H1 (cell line): ENCODE data around the gene MGAT5. TPM values are rescaled to one million over a fixed set of nuclear protein-coding genes. Genes with fewer than 3 reads are reported as not detected.

Experiments
- CHD7 ChIP-seq: fragments of 300-600 bp; sonication (generic); IDR thresholded peaks from 2 replicates; pipeline ENCODE4 v1.7.1; 2012; ENCODE audit warnings: low read length, moderate library complexity, mild to moderate bottlenecking, inconsistent platforms; ENCODE audit not compliant: insufficient replicate concordance
- HDAC6 ChIP-seq: IDR thresholded peaks from one replicate; pipeline ENCODE4 v1.7.1; 2012; ENCODE audit warnings: low read depth, mild to moderate bottlenecking, inconsistent platforms, low read length, moderate library complexity
- JUN ChIP-seq: IDR thresholded peaks from 2 replicates; pipeline ENCODE4 v1.6.1; 2011; ENCODE audit warnings: low read depth, mild to moderate bottlenecking, improper control_type of control experiment, low read length
- SIRT6 ChIP-seq: IDR thresholded peaks from one replicate; pipeline ENCODE4 v1.7.1; 2012; ENCODE audit warnings: low read length, inconsistent platforms
- SP4 ChIP-seq: IDR thresholded peaks from 2 replicates; pipeline ENCODE4 v1.6.1; 2012; ENCODE audit warnings: low read length, inconsistent platforms
- polyA plus RNA-seq, 7 experiments: library from polyadenylated mRNA; depleted of rRNA in 3 of 7; stranded (reverse) in 5 of 7; unstranded in 2 of 7; fragments of >200 nt in 5 of 7; fragments of 200-250 nt in 2 of 7; gene quantifications; 1 replicate in 5 of 7; 2 replicates in 1 of 7; 4 replicates in 1 of 7; pipeline versions ENCODE4 v1.2.1 to v1.2.3, GENCODE V29; 2011 to 2013; ENCODE audit warnings: missing spikeins in 2 of 7, mixed read lengths in 2 of 7
- total RNA-seq: library from RNA; stranded (reverse); fragmentation: NEBNext Ultra II Directional; extraction: Animal tissue kit (Norgen Biotek cat#: 25700); gene quantifications from 2 replicates; pipeline ENCODE4 v1.2.1, GENCODE V29; 2021

Gene MGAT5
- total and polyA plus RNA-seq, 2 of the 8 experiments (the other 6 are each of a cell fraction or from before 2014, with no cell fraction given) = 11.2 to 49.2 TPM

- TF ChIP-seq CHD7 (no peak), SIRT6 (no peak), HDAC6 (no peak), JUN (no peak), SP4 (no peak)
- TF ChIP-seq, all 59 proteins: peak for 0
Measured at GRCh38 chr2:134257965-134258683, 4.3 kb downstream of the MGAT5 start (continued).
